Measurements from ENCODE around the gene ASCC1.
A peak's percentile ranks its signal among the peaks of the same experiment; 100 is the strongest.
"Not testable (repeated sequence)": the region's sequence is repeated elsewhere in the genome, so short reads cannot be mapped to it uniquely, and the experiment has no call there.

The ASCC1 gene

GRCh38 chr10:72215611-72216549, at the start of gene ASCC1, which contains the start of gene ANAPC16:
ASCC1 (minus strand) TSS chr10:72216276; CDS start chr10:72213298, 2,978 bp downstream.
ANAPC16 (plus strand) TSS chr10:72216012; CDS start chr10:72223915, 7,903 bp downstream.
- peak; percentile 46 for DNase-seq

GRCh38 chr10:72265508-72265907, 49.4 kb upstream of the ASCC1 start:
- DNase-seq: no peak

DNA sequence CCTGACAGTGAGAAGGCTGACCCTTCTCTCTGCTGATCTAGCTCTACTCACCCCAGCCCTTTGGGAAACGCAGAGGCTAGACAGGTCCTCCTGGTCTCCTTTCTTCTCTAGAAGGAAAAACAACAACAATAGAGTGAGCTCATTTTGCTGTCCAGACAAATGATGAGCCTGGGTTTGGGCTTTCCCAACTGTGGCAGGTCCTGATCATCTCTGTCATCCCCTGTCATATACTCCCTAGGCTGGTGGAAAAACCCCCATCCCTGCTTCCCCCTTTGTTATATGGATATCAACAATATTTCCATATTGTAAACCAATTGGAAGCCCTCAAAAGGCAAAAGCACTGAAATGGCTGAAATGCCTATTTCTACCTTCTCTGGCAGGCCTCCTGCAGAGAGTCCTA, 48.5 kb upstream of the ASCC1 start:
- DNase-seq: no peak

DNA sequence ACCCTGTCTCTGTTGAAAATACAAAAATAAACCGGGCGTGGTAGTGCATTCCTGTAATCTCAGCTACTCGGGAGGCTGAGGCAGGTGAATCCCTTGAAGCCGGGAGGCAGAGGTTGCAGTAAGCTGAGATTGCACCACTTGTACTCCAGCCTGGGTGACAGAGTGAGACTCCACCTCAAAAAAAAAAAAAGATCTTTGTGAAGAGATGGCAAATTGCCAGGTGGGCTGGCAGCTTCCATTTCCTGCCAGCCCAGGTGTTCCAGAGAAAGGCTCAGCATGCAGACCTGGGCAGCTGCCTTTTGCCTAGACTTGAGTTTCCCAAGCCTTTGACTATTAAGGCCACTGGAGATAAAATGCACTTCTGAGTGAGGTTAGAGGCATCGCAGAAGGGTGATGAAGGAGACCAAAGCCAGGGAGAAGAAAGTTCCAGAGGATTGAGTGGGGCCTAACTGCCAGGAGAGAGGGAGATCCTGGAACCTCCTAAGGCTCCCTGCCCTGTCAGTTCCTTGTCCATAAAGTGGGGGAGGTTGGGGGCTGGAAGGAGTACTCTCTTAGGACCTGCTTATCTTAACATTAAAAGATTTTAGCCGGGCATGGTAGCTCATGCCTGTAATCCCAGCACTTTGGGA, 47.7 kb upstream of the ASCC1 start:
- no peak for DNase-seq

GRCh38 chr10:72261784-72262404, 45.8 kb upstream of the ASCC1 start:
- DNase-seq: no peak

DNA sequence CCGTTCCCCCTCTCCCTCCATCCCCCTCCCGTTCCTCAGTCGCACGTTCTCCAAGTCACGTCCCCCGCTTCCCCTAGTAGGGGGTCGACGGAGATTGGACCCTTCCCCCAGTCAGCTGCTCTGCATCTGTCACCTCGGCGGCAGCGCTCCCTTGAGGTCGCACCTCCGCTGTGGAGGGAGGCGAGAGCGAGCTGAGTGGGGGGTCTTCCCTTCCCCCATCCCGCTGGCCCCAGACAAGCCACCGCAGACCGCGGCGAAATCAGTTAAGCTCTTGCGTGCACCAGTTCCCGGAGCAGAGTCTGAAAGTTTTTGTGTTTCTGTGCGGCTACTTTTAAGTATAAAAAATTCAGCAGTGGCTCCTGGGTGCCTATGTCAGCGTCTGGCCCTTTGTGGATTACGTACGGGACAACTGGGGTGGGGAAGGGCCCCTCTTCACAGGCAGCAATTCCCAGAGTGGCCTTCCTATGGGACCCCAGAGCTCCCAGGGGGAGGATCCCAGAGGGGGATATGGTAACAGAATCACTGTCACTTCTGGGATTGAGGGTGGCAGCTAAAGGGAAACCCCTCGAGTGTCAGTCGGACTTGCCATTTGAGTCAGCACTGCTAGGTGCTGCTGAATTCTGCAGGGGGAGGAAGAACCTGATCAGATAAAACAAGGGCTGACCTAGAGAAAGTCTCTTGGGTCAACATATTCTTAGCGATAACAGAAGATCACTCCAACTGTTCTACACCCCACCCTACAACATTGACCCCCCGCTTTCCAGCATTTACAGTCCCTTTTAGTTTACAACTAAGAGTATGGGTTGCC, 45.1 kb upstream of the ASCC1 start:
- no peak for DNase-seq

- peak; percentile 80 for DNase-seq
Measured at GRCh38 chr10:72260239-72260975, 44.3 kb upstream of the ASCC1 start.

GRCh38 chr10:72259491-72260238, 43.6 kb upstream of the ASCC1 start:
- no peak for DNase-seq

- no peak for DNase-seq
Measured at GRCh38 chr10:72258617-72259016, 42.5 kb upstream of the ASCC1 start.

GRCh38 chr10:72257051-72257892, 41.2 kb upstream of the ASCC1 start:
- no peak for DNase-seq

GRCh38 chr10:72255977-72256729, 40.1 kb upstream of the ASCC1 start:
- no peak for DNase-seq

DNA sequence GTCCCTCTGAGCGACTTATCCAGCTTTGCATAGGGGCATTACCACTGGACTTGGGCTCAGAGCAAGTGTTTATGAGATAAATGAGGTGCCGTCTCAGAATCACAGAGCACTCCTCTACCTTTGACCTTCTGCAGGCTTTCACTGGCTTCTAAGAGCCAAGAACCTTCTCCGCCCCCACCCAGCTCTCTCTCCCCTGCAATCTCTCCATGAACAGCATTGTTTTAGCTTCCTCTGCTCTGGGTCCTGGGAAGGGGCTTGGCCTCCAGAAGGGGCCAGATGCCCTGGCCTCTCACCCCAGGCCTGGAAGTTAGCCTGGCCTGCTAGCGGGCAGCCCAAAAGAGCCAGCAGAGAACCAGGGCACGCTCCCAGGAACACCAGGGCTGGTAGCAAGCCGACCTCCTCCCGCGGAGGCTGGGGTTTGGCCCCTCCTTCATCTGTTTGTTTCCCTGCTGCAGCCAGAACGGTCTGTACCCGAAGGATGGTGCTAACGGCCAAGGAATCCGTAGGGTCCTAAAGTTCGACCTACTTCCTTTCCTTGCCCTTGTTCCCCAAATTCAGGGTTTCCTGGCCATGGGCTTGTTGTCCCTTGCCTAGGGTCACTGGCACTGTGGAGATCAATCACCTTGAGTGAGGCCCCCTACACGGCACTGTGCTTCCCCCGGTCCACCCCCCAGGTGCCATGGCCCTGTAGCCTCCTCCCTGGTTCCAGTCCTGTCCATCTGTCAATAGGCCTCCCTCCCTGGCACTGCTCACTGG, 38.9 kb upstream of the ASCC1 start:
- DNase-seq: peak; percentile 65

- DNase-seq: no peak
Measured at GRCh38 chr10:72253578-72253977, 37.5 kb upstream of the ASCC1 start.

DNA sequence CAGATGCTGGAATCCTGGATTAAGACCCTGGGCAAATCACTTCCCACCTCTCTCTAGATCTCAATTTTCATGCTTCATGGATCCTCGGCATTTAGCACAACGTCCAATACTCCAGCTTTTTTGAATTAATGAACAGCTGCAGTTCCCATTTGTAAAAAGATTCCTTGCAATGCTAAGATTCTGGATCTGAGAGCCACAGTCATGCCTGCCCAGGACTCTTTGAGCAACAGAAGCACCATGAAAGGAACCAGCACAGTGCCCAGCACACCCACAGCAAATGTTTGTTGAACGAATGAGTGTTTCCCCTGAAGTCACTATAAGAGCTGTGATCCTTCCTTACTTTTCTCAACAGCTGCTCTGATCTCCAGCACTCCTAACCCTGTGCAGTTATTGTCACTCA, 36.9 kb upstream of the ASCC1 start:
- DNase-seq: no peak

GRCh38 chr10:72251635-72252034, 35.6 kb upstream of the ASCC1 start:
- DNase-seq: no peak

DNA sequence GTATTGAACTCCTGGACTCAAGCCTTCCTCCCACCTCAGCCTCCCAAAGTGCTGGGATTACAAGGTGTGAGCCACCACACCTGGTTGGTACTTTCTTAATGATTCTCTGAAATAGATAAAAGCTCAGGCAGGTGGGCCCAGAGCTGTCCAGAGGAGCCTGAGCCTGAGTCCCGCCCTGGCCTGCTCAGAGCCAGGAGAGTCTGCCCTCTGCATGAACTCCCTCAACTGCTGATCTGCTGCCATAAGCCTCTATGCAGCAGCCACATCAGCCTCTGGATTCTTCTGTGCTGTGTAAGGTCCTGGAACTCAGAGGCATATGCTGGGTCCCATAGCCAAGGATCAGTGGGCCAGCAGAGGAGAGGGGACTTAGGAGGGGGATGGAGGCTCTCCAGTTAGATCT, 34.6 kb upstream of the ASCC1 start:
- DNase-seq: no peak

DNA sequence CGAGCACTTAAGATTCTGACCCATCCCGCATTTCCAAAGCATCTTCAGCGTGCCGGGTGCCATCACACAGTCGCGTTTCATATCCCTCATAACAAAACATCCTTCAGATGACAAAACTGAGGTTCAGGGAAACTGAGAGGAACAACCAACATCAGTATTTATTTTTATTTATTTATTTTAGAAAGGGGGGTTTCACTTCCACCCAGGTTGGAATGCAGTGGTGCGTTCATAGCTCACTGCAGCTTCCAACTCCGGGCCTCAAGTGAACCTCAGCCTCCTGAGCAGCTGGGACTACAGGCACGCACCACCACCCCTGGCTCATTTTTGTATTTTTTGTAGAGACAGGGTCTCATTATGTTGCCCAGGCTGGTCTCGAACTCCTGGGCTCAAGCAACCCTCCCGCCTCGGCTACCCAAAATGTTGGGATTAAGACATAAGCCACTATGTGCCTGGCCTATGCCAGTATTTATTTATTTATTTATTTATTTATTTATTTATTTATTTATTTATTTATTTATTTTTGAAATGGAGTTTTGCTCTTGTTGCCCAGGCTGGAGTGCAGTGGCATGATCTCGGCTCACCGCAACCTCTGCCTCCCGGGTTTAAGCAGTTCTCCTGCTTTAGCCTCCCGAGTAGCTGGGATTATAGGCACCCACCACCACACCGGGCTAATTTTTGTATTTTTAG, 33.2 kb upstream of the ASCC1 start:
- DNase-seq: not testable (repeated sequence)
